Kidney (tissue), 14 donors: Measurements from ENCODE around the gene ACTR2. TPM values are rescaled to one million over a fixed set of nuclear protein-coding genes. Genes with fewer than 3 reads are reported as not detected.

ENCODE experiments used
- DNase-seq, 5 donors: peaks; one replicate each; pipeline ENCODE4 v3.0.0-alpha.2; 2013 to 2020
- FAIRE-seq: peaks from 2 replicates; lab custom pipeline; 2012; peaks lifted over from hg19 to GRCh38; lab: Jason Lieb, UNC
- H3K27ac ChIP-seq, 2 donors: one replicate each; pipeline ENCODE4 v1.7.0; 2013; ENCODE audit warnings: low read depth in 2 of 2, low read length in 2 of 2, inconsistent platforms in 1 of 2
- H3K27me3 ChIP-seq: one replicate; pipeline ENCODE4 v1.7.1; 2013; ENCODE audit warnings: low read length, inconsistent platforms; ENCODE audit not compliant: control insufficient read depth, insufficient read depth
- H3K36me3 ChIP-seq, 3 donors: one replicate each; pipeline versions ENCODE4 v1.7.0 to v1.7.1; 2013; ENCODE audit warnings: low read length in 3 of 3, control low read depth in 1 of 3, inconsistent platforms in 1 of 3; ENCODE audit not compliant: insufficient read depth in 3 of 3, control insufficient read depth in 2 of 3
- H3K4me1 ChIP-seq, 3 donors: one replicate each; pipeline versions ENCODE4 v1.7.0 to v1.7.1; 2013; ENCODE audit warnings: low read length in 3 of 3, inconsistent platforms in 1 of 3, low read depth in 1 of 3; ENCODE audit not compliant: control insufficient read depth in 2 of 3, insufficient read depth in 2 of 3
- H3K4me3 ChIP-seq, 3 donors: one replicate each; pipeline versions ENCODE4 v1.7.0 to v1.8.1; 2013; ENCODE audit warnings: low read length in 3 of 3, control low read depth in 1 of 3, inconsistent platforms in 1 of 3
- H3K9ac ChIP-seq, 3 donors: one replicate each; pipeline versions ENCODE4 v1.7.0 to v1.7.1; 2013; ENCODE audit warnings: low read length in 3 of 3, control low read depth in 1 of 3, inconsistent platforms in 1 of 3
- H3K9me3 ChIP-seq, 3 donors: one replicate each; pipeline versions ENCODE4 v1.7.0 to v1.7.1; 2013; ENCODE audit warnings: low read length in 3 of 3, control low read depth in 1 of 3, inconsistent platforms in 1 of 3; ENCODE audit not compliant: control insufficient read depth in 2 of 3, insufficient read depth in 1 of 3
- CTCF ChIP-seq: IDR thresholded peaks from 3 replicates; pipeline ENCODE4 v1.5.1; 2012; ENCODE audit warnings: mild to moderate bottlenecking, moderate library complexity, borderline replicate concordance; ENCODE audit not compliant: insufficient read depth; ENCODE audit errors: extremely low read depth
- intact Hi-C: fragments of 100-400 bp; cut with DNase I; formaldehyde crosslinking; loops from one replicate; pipeline ENCODE4 v1.11.1; 2022
- polyA plus RNA-seq: library from polyadenylated mRNA; stranded (reverse); fragments of 350-450 nt; fragmentation: Illumina TruSeq; extraction: RNeasy Lipid Tissue Mini Kit (QIAGEN cat#74804); gene quantifications from one replicate; pipeline ENCODE4 v1.2.3, GENCODE V29; 2014; ENCODE audit warnings: low read depth, low replicate concordance; ENCODE audit not compliant: insufficient read depth
- total RNA-seq: library from RNA; stranded (reverse); fragmentation: NEBNext Ultra II Directional; extraction: Animal tissue kit (Norgen Biotek cat#: 25700); gene quantifications from one replicate; pipeline ENCODE4 v1.2.1, GENCODE V29; 2021
- donor health status: control.
- donor health status: control.
- donor health status: control.
- donor health status: control.
- donor health status: control.
- donor health status: DM: yes; HTN: yes; CAD: no.
- donor health status: Normal renal cell carcinoma (clear cell type).

Gene ACTR2
- total and polyA plus RNA-seq, 2 donors from 2014 or later: 38.5 to 230 TPM

GRCh38 chr2:65313126-65313953 is 85.7 kb downstream of the ACTR2 start:
- H3K9ac ChIP-seq: no peak overlapping the region
- peaks cover 0 to 7% (median 0%) of the 10 kb centered on the region in 3 donors for H3K4me1 ChIP-seq
- no peak for DNase-seq
- no peaks in the 10 kb centered on the region for H3K27me3 ChIP-seq
- H3K27ac ChIP-seq: no peak overlapping the region
- no peaks in the 10 kb centered on the region for H3K9me3 ChIP-seq
- no peak for FAIRE-seq
- no peak for TF ChIP-seq CTCF
- peaks cover 2 to 35% (median 26%) of the 10 kb centered on the region in 3 donors for H3K36me3 ChIP-seq
- no peak overlapping the region for H3K4me3 ChIP-seq
- intact Hi-C loops: no loop called here

GRCh38 chr2:65313954-65314256 is 86.3 kb downstream of the ACTR2 start:
- Histone ChIP-seq H3K9ac (no peak overlapping the region), H3K9me3 (no peaks in the 10 kb centered on the region), H3K4me1 (peaks cover 0 to 7% (median 0%) of the 10 kb centered on the region in 3 donors), H3K27ac (no peak overlapping the region), H3K27me3 (no peaks in the 10 kb centered on the region), H3K4me3 (no peak overlapping the region), H3K36me3 (peaks cover 2 to 35% (median 26%) of the 10 kb centered on the region in 3 donors)
- intact Hi-C loops: no loop called here
- DNase-seq (no peak), FAIRE-seq (no peak)
- no peak for TF ChIP-seq CTCF

- intact Hi-C loops: no loop called here
- Histone ChIP-seq H3K27ac (no peak overlapping the region), H3K4me3 (no peak overlapping the region), H3K4me1 (peaks cover 0 to 3% (median 0%) of the 10 kb centered on the region in 3 donors), H3K27me3 (no peaks in the 10 kb centered on the region), H3K9me3 (no peaks in the 10 kb centered on the region), H3K36me3 (peaks cover 2 to 35% (median 26%) of the 10 kb centered on the region in 3 donors), H3K9ac (no peak overlapping the region)
- FAIRE-seq (no peak), DNase-seq (no peak)
- no peak for TF ChIP-seq CTCF
These were observed 87.3 kb downstream of the ACTR2 start for GRCh38 chr2:65314801-65315441.
